D721Med (cell line): ENCODE results near the gene GNPAT.
A peak's percentile ranks its signal among the peaks of the same experiment; 100 is the strongest.

Experiments used
- DNase-seq: peaks from one replicate; pipeline ENCODE4 v3.0.0; 2011; ENCODE audit warnings: low spot score; ENCODE audit not compliant: insufficient read length
- FAIRE-seq: peaks from 2 replicates; lab custom pipeline; 2011; peaks lifted over from hg19 to GRCh38; lab: Jason Lieb, UNC
- TF ChIP-seq, protein P1 (sequence below): IDR thresholded peaks from 2 replicates; pipeline ENCODE4 v1.5.1; 2012; ENCODE audit warnings: mild to moderate bottlenecking, control low read depth; ENCODE audit not compliant: insufficient read depth; ENCODE audit errors: missing control alignments

GNPAT gene

DNA sequence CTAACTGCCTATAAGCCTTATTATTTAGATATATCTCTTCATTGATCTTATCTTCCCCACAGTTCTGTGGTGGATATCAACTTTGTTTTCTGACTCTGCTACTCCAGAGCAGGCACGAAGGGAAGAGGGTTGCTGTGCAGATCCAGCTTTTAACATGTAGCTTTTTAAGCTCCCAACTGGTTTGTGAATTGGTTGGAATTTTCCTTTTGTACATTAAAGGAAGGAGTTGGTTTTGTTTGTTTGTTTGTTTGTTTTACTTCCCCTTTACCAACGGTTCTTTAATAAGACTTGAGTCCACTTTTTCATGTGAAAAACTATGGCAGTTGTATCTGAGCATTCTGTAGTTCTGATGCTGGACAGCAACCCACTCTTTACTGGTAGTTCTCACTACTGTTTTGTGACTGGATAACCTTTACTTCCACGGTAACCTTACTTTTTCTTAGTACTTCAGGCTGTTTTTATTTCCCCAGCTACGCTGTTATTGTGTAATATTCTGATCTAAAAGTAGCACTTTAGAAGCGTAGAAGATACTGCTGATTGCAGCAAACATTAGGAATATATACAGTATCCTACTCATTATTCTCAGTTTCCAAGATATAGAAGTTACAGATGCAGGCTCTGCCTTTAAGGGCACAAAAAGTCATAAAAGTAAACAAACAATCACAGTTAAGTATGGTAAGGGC, 1.6 kb downstream of the GNPAT start:
- peak; percentile 48 for FAIRE-seq

DNA sequence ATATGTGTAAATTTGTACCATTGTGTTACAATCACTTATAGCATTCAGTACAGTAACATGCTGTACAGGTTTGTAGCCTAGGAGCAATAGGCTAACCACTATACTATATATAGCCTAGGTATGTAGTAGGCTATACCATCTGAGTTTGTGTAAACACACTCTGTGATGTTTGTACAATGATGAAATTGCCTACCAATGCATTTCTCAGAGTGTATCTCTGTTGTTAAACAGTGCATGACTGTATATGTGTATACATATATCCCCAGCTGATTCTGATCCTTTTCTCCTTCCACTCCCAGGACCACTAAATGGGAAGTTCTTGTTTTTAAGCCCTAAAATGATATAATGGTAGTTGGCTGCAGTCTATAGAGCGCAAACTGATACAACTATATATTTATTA, 7.8 kb downstream of the GNPAT start:
- DNase-seq: no peak
- FAIRE-seq: no peak
- TF ChIP-seq, protein P1, sequence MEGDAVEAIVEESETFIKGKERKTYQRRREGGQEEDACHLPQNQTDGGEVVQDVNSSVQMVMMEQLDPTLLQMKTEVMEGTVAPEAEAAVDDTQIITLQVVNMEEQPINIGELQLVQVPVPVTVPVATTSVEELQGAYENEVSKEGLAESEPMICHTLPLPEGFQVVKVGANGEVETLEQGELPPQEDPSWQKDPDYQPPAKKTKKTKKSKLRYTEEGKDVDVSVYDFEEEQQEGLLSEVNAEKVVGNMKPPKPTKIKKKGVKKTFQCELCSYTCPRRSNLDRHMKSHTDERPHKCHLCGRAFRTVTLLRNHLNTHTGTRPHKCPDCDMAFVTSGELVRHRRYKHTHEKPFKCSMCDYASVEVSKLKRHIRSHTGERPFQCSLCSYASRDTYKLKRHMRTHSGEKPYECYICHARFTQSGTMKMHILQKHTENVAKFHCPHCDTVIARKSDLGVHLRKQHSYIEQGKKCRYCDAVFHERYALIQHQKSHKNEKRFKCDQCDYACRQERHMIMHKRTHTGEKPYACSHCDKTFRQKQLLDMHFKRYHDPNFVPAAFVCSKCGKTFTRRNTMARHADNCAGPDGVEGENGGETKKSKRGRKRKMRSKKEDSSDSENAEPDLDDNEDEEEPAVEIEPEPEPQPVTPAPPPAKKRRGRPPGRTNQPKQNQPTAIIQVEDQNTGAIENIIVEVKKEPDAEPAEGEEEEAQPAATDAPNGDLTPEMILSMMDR: no peak

More for the DNA sequence above, 1.6 kb downstream of the GNPAT start:
- no peak for DNase-seq
- TF ChIP-seq, protein P1: no peak

DNA sequence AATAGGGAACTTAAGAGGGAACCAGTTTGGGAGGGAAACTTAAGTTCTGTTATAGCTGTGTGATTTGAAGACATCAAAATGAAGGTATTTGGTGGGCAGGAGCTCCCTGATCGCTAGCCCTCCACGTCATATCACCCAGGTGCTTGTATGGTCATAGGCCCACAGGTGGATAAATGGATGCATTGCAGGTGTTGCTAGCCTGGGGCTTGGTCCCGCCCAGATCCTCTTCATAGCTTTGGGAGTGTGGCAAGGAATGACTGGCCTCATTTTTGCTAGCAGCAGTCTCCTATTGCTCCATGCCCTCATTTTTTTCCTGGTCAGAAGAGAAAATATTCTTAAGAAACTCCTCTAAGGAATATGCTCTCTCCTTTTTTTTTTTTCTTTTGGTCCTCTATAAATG, 11.3 kb downstream of the GNPAT start:
- DNase-seq (no peak), FAIRE-seq (no peak)
- TF ChIP-seq, protein P1: no peak

DNA sequence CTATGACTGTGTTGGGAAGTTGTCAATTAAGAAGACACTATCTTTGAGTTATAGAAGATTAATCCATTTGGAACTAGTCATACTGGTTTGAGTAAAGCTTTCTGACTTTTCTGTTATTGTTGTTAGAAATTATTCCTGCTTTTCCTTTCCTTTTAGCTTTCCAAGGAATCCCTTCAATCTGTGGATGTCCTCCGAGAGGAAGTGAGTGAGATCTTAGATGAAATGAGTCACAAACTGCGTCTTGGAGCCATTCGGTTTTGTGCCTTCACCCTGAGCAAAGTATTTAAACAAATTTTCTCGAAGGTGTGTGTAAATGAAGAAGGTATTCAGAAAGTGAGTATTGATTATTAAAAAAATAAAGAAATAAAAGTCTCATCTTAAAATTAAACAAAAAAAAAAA, 19.3 kb downstream of the GNPAT start:
- DNase-seq: no peak
- TF ChIP-seq, protein P1: no peak
- no peak for FAIRE-seq

DNA sequence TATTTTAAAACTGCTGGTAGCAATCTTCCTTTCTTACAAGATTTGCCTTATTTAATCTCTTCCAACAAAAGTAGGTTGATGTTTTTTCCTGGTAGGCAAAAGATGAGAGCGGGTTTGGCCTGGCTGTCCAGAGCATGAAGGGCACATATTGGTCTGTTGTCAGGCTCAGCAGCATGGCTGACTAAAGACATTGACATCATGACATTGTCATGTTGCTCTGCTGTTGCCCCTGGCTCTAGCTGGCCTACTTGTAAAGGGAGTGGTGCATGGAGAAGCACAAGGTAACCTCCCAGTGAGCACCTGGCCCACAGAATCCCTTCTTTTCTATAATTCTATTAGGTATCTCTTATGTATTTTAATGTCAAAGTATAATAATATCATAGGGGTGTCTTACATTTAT, 23.6 kb downstream of the GNPAT start:
- DNase-seq (no peak), FAIRE-seq (peak; percentile 21)
- TF ChIP-seq, protein P1: no peak

DNA sequence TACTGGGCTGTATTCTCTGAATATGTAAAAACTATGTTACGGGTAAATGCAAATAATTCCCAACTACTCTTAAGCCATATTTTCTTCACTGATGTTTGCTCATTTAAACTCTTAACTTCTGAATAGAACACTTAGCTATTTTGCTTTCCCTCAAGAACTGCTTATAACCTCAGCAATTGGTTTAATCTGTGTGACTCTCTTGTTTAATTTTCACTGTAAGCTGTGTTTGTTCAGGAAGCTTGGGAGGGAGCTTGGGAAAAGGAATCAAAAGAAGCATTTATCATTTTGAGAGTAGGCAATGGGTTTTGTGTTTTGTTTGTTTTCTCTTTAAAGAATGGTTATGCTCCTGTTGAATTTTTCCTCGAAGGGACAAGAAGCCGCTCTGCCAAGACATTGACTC, 24.4 kb downstream of the GNPAT start:
- no peak for DNase-seq
- FAIRE-seq: peak; percentile 6
- TF ChIP-seq, protein P1: no peak

DNA sequence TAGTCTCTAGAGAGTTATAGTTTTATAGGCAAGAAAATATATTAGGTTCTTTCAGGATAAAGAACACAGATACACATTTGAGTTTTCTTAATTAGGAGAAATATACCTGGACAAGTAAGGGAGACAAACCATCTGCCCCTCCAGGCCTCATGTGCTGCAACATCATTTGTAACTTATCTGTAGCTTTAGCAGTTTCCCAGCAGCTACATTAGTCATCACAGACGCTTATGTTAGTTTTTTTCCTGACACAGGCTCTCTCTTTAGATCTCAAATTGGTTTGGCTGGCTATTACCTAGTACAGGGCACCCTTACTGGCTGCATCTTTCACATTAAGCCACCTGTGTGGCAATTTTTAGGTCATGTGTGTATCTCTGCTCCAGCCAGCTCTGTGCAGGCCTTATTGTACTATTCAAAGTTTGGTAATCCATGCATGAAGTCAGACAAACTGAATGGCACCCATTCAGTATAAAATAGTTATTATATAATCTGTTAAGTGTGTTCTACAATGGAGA, 25.9 kb downstream of the GNPAT start:
- TF ChIP-seq, protein P1: no peak
- DNase-seq: no peak
- FAIRE-seq: no peak
